ENCODE measurements around the gene RHOF. TPM values are rescaled to one million over a fixed set of nuclear protein-coding genes. Genes with fewer than 3 reads are reported as not detected.
A peak's percentile ranks its signal among the peaks of the same experiment; 100 is the strongest.
"Not testable (repeated sequence)": the region's sequence is repeated elsewhere in the genome, so short reads cannot be mapped to it uniquely, and the experiment has no call there.

Gene RHOF
- total and polyA plus RNA-seq, 2 experiments from 2014 or later = 2.4 to 6.7 TPM

DNA sequence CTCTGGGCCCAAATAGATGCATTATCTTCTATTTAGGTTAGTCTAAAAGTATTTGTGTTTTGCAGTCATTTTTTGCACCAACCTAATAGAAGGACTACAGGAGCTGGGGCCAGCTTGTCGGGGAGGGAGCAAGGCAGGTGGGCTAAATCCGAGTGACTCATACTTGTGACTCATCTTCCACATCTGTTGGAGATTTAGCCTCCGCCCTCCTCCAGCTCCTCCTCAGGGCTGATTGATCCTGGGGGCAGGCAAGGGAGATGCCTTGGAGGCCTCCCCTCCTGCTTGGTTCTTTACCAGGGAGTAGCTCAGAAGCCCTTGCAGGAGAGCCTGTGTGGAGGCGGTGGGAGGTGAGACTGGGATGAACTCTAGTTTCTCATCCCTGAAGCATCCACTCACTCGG lies 27.9 kb downstream of the RHOF start:
- H3K9me3 ChIP-seq (ENCODE audit: low read depth) = no peaks in the 10 kb centered on the region
- TF ChIP-seq EZH2phosphoT487 (IDR thresholded peaks at IDR 0.05; ENCODE audit: insufficient read depth, low read depth) = no peak
- TF ChIP-seq EZH2 (IDR thresholded peaks at IDR 0.05; ENCODE audit: insufficient read depth, poor library complexity, severe bottlenecking) = no peak
- in situ Hi-C loops (cut with MboI) = no loop called here
- H3K79me2 ChIP-seq (ENCODE audit: insufficient read depth) = no peaks in the 10 kb centered on the region
- H4K20me1 ChIP-seq (ENCODE audit: insufficient read depth) = no peaks in the 10 kb centered on the region
- H3K9ac ChIP-seq = no peak overlapping the region
- DNase-seq = peak; percentile 93
- no peaks in the 10 kb centered on the region for H3K36me3 ChIP-seq (ENCODE audit: low read depth)
- H3F3A ChIP-seq (ENCODE audit: insufficient read depth) = peaks cover 17% of the 10 kb centered on the region; the same call in 1 of the 2 replicates
- no peaks in the 10 kb centered on the region for H3K9me2 ChIP-seq (ENCODE audit: insufficient read depth)
- H3K27me3 ChIP-seq (replicated peaks; ENCODE audit: insufficient read depth) = no peaks in the 10 kb centered on the region
- no peak overlapping the region for H2AFZ ChIP-seq
- 5 to 7% methylated on average over 5 of the region's 5 CpGs for WGBS, 2 experiments (ENCODE audit: low coverage in 1 of 2, low lambda C conversion rate in 2 of 2, missing lambda C conversion rate in 2 of 2)
- H3K4me3 ChIP-seq = no peak overlapping the region
- no peak overlapping the region for H3K4me2 ChIP-seq (ENCODE audit: unreplicated experiment)
- H3K27ac ChIP-seq = no peak overlapping the region
- peaks cover 31% of the 10 kb centered on the region for H3K4me1 ChIP-seq (ENCODE audit: insufficient read depth)

DNA sequence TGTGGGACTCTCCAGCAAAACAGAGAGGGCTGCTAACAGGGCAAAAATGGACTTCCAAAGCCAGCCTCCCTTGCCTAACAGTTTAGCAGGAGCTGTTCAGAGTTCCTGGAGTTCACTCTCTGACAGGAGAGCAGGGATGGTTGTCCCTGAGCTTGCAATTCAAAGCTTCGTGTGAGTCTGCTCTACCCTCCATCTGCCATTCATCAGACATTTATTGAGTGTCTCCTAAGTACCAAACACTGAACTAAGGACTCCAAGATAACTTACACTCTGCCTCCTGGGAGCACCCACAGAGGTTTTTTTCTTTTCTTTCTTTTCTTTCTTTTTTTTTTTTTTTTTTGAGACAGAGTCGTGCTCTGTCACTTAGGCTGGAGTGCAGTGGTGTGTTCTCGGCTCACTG lies 28.7 kb downstream of the RHOF start:
- Histone ChIP-seq H3K27ac (no peak overlapping the region), H3K27me3 (replicated peaks; ENCODE audit: insufficient read depth) (no peaks in the 10 kb centered on the region), H3K4me3 (no peak overlapping the region), H3K4me2 (ENCODE audit: unreplicated experiment) (no peak overlapping the region), H3K9ac (no peak overlapping the region), H3K9me2 (ENCODE audit: insufficient read depth) (no peaks in the 10 kb centered on the region), H3K4me1 (ENCODE audit: insufficient read depth) (peaks cover 31% of the 10 kb centered on the region), H4K20me1 (ENCODE audit: insufficient read depth) (no peaks in the 10 kb centered on the region), H2AFZ (no peak overlapping the region), H3K9me3 (ENCODE audit: low read depth) (no peaks in the 10 kb centered on the region), H3F3A (ENCODE audit: insufficient read depth) (peaks cover 17% of the 10 kb centered on the region; the same call in 1 of the 2 replicates), H3K79me2 (ENCODE audit: insufficient read depth) (no peaks in the 10 kb centered on the region), H3K36me3 (ENCODE audit: low read depth) (no peaks in the 10 kb centered on the region)
- WGBS, 2 experiments (ENCODE audit: low coverage in 1 of 2, low lambda C conversion rate in 2 of 2, missing lambda C conversion rate in 2 of 2) = 73 to 85% methylated on average over 2 to 3 of the region's 3 CpGs
- no peak for DNase-seq
- TF ChIP-seq EZH2phosphoT487 (IDR thresholded peaks at IDR 0.05; ENCODE audit: insufficient read depth, low read depth) = no peak
- in situ Hi-C loops (cut with MboI) = no loop called here

DNA sequence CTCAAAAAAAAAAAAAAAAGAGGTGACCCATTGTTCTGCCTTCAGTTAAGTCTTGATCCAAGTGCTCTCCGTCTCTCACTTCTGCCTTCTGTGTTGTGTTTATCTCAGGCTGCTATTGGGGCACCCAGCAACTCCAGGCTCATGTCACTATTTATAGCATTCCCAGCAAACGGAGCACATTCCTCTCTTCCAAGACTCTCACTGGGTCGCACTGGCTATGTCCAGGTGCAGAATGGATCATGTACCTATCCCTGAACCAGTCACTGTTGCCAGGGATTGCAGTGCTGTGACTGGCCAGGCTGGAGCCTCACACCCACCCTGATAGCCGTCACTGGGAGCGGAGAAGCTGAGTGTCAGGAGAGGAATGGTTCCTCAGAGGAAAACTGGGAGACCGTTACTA lies 31.2 kb downstream of the RHOF start:
- 91 to 92% methylated on average over 6 of the region's 6 CpGs for WGBS, 2 experiments (ENCODE audit: low coverage in 1 of 2, low lambda C conversion rate in 2 of 2, missing lambda C conversion rate in 2 of 2)
- in situ Hi-C loops (cut with MboI) = no loop called here

DNA sequence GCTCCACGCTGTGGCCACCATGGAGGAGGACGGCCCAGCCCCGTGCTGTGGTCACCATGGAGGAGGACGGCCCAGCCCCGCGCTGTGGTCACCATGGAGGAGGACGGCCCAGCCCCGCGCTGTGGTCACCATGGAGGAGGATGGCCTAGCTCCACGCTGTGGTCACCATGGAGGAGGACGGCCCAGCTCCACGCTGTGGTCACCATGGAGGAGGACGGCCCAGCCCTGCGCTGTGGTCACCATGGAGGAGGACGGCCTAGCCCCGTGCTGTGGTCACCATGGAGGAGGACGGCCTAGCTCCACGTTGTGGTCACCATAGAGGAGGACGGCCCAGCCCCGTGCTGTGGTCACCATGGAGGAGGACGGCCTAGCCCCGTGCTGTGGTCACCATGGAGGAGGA lies 35.0 kb downstream of the RHOF start:
- H3K27me3 ChIP-seq (replicated peaks; ENCODE audit: insufficient read depth); H3K4me2 ChIP-seq (ENCODE audit: unreplicated experiment); H3K9me2 ChIP-seq (ENCODE audit: insufficient read depth); H3K4me3 ChIP-seq; H3K36me3 ChIP-seq (ENCODE audit: low read depth); in situ Hi-C loops (cut with MboI); H4K20me1 ChIP-seq (ENCODE audit: insufficient read depth); H3K27ac ChIP-seq; DNase-seq; H3F3A ChIP-seq (ENCODE audit: insufficient read depth); H3K9ac ChIP-seq; H3K79me2 ChIP-seq (ENCODE audit: insufficient read depth); H2AFZ ChIP-seq; H3K9me3 ChIP-seq (ENCODE audit: low read depth); H3K4me1 ChIP-seq (ENCODE audit: insufficient read depth): not testable (repeated sequence)
- 94 to 100% methylated on average over 1 to 22 of the region's 22 CpGs for WGBS, 2 experiments (ENCODE audit: low coverage in 1 of 2, low lambda C conversion rate in 2 of 2, missing lambda C conversion rate in 2 of 2)

More for the DNA sequence above, 31.2 kb downstream of the RHOF start:
- no peaks in the 10 kb centered on the region for H3K79me2 ChIP-seq (ENCODE audit: insufficient read depth)
- no peaks in the 10 kb centered on the region for H3K9me2 ChIP-seq (ENCODE audit: insufficient read depth)
- H3K9me3 ChIP-seq (ENCODE audit: low read depth) = no peaks in the 10 kb centered on the region
- H3K4me1 ChIP-seq (ENCODE audit: insufficient read depth) = peaks cover 21% of the 10 kb centered on the region
- H3K4me3 ChIP-seq = no peak overlapping the region
- no peak overlapping the region for H3K9ac ChIP-seq
- no peaks in the 10 kb centered on the region for H3K36me3 ChIP-seq (ENCODE audit: low read depth)
- no peak overlapping the region for H3K4me2 ChIP-seq (ENCODE audit: unreplicated experiment)
- H2AFZ ChIP-seq = no peak overlapping the region
- no peak overlapping the region for H3K27ac ChIP-seq
- H3K27me3 ChIP-seq (replicated peaks; ENCODE audit: insufficient read depth) = no peaks in the 10 kb centered on the region
- no peak for TF ChIP-seq EZH2 (IDR thresholded peaks at IDR 0.05; ENCODE audit: insufficient read depth, poor library complexity, severe bottlenecking)
- no peak for TF ChIP-seq EZH2phosphoT487 (IDR thresholded peaks at IDR 0.05; ENCODE audit: insufficient read depth, low read depth)
- no peaks in the 10 kb centered on the region for H4K20me1 ChIP-seq (ENCODE audit: insufficient read depth)
- peaks cover 10% of the 10 kb centered on the region; the same call in 1 of the 2 replicates for H3F3A ChIP-seq (ENCODE audit: insufficient read depth)
- DNase-seq = no peak

DNA sequence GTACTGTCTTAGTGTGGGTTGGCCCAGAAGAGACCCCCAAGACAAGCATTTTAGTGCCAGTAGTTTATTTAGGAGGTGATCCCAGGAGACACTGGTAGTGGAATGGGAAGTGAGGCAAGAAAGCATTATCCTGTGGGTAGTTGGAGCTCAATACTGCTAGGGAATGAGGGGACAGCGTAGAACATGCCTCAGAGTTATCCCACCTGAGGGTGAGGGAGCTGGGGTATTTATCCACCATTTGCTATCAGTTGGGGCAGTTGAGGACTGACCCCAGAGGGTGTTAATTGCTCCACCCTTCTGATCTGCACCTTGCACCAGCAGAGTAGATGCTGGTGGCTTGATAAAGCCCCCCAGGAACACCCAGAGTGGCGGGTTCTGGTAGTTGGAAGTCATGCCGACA lies 37.9 kb downstream of the RHOF start:
- WGBS, 2 experiments (ENCODE audit: low coverage in 1 of 2, low lambda C conversion rate in 2 of 2, missing lambda C conversion rate in 2 of 2) = 95 to 96% methylated on average over 3 of the region's 3 CpGs
- H3F3A ChIP-seq (ENCODE audit: insufficient read depth) = no peaks in the 10 kb centered on the region

More for the DNA sequence above, 37.9 kb downstream of the RHOF start:
- in situ Hi-C loops (cut with MboI) = no loop called here
- Histone ChIP-seq H3K36me3 (ENCODE audit: low read depth) (no peaks in the 10 kb centered on the region), H3K9ac (no peak overlapping the region), H3K4me2 (ENCODE audit: unreplicated experiment) (no peak overlapping the region), H3K27me3 (replicated peaks; ENCODE audit: insufficient read depth) (no peaks in the 10 kb centered on the region), H3K27ac (no peak overlapping the region), H3K4me3 (no peak overlapping the region), H3K79me2 (ENCODE audit: insufficient read depth) (no peaks in the 10 kb centered on the region), H2AFZ (no peak overlapping the region), H3K9me2 (ENCODE audit: insufficient read depth) (no peaks in the 10 kb centered on the region), H3K9me3 (ENCODE audit: low read depth) (no peaks in the 10 kb centered on the region), H3K4me1 (ENCODE audit: insufficient read depth) (no peaks in the 10 kb centered on the region), H4K20me1 (ENCODE audit: insufficient read depth) (no peaks in the 10 kb centered on the region)
- TF ChIP-seq EZH2phosphoT487 (IDR thresholded peaks at IDR 0.05; ENCODE audit: insufficient read depth, low read depth) (no peak), EZH2 (IDR thresholded peaks at IDR 0.05; ENCODE audit: insufficient read depth, poor library complexity, severe bottlenecking) (no peak)
- DNase-seq = no peak
